ENCODE measurements around the gene CUBN.

GRCh38 chr10:17128261-17128660, 1.4 kb downstream of the CUBN start:
- TF ChIP-seq, protein P1, sequence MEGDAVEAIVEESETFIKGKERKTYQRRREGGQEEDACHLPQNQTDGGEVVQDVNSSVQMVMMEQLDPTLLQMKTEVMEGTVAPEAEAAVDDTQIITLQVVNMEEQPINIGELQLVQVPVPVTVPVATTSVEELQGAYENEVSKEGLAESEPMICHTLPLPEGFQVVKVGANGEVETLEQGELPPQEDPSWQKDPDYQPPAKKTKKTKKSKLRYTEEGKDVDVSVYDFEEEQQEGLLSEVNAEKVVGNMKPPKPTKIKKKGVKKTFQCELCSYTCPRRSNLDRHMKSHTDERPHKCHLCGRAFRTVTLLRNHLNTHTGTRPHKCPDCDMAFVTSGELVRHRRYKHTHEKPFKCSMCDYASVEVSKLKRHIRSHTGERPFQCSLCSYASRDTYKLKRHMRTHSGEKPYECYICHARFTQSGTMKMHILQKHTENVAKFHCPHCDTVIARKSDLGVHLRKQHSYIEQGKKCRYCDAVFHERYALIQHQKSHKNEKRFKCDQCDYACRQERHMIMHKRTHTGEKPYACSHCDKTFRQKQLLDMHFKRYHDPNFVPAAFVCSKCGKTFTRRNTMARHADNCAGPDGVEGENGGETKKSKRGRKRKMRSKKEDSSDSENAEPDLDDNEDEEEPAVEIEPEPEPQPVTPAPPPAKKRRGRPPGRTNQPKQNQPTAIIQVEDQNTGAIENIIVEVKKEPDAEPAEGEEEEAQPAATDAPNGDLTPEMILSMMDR (IDR thresholded peaks at IDR 0.05), result no peak
- no peak for TF ChIP-seq POLR2A (IDR thresholded peaks at IDR 0.05)
